Muscle of back (tissue), 13 donors: Measurements from ENCODE around the gene TIMM17B. TPM values are rescaled to one million over a fixed set of nuclear protein-coding genes. Genes with fewer than 3 reads are reported as not detected.
A peak's percentile ranks its signal among the peaks of the same experiment; 100 is the strongest.

ENCODE experiments used
- DNase-seq, 3 donors: peaks; one replicate each; pipeline versions ENCODE4 v3.0.0 to v3.0.0-alpha.2; 2013
- long read RNA-seq, 9 donors: transcript quantifications; one replicate each; lab custom pipeline, GENCODE V29; 2026
- polyA plus RNA-seq, 10 donors: library from polyadenylated mRNA; unstranded; fragments of 120-200 nt; gene quantifications; one replicate each; pipeline ENCODE4 v1.2.1, GENCODE V29; 2013; ENCODE audit not compliant: insufficient read length in 10 of 10

TIMM17B gene
- polyA plus RNA-seq, result 10 to 100 TPM; 24.1 to 39.0 (median 30.1) TPM
- long read RNA-seq, donor 1, partial matches to known transcripts, result 67 of 92 reads
- long read RNA-seq, donor 1, other reads (novel, unspliced or antisense), result 25 of 92 reads
- long read RNA-seq, donor 2, partial matches to known transcripts, result 60 of 65 reads
- long read RNA-seq, donor 2, other reads (novel, unspliced or antisense), result 5 of 65 reads
- long read RNA-seq, donor 3, result 0 reads
- long read RNA-seq, donor 4, partial matches to known transcripts, result 44 of 71 reads
- long read RNA-seq, donor 4, other reads (novel, unspliced or antisense), result 26 of 71 reads
- long read RNA-seq, donor 5, partial matches to known transcripts, result 97 of 126 reads
- long read RNA-seq, donor 5, other reads (novel, unspliced or antisense), result 26 of 126 reads
- long read RNA-seq, donor 6, partial matches to known transcripts, result 40 of 40 reads
- long read RNA-seq, donor 6, other reads (novel, unspliced or antisense), result 0 of 40 reads
- long read RNA-seq, donor 7, partial matches to known transcripts, result 18 of 20 reads
- long read RNA-seq, donor 7, other reads (novel, unspliced or antisense), result 0 of 20 reads
- long read RNA-seq, donor 8, partial matches to known transcripts, result 17 of 17 reads
- long read RNA-seq, donor 8, other reads (novel, unspliced or antisense), result 0 of 17 reads
- long read RNA-seq, donor 9, result 0 reads

GRCh38 chrX:48897625-48898306 is at the start of gene TIMM17B, which contains the start of gene PQBP1:
Gene TIMM17B, minus strand, starts transcription at chrX:48897768. Its CDS starts 19 bp downstream, at chrX:48897749.
Gene PQBP1, plus strand, starts transcription at chrX:48897930. Its CDS starts 580 bp downstream, at chrX:48898510.
- peak; percentile 93 to 97 (median 95) for DNase-seq

- peak; percentile 7 to 59 (median 40) for DNase-seq
Measured at GRCh38 chrX:48945517-48946348, 48.2 kb upstream of the TIMM17B start.

- no peak for DNase-seq
Measured at GRCh38 chrX:48942895-48943294, 45.3 kb upstream of the TIMM17B start.

- DNase-seq, result no peak
Measured at GRCh38 chrX:48940404-48940955, 42.9 kb upstream of the TIMM17B start.

- no peak for DNase-seq
Measured at GRCh38 chrX:48939524-48940228, 42.1 kb upstream of the TIMM17B start.

GRCh38 chrX:48938721-48939425 is 41.3 kb upstream of the TIMM17B start:
- DNase-seq, result no peak

DNA sequence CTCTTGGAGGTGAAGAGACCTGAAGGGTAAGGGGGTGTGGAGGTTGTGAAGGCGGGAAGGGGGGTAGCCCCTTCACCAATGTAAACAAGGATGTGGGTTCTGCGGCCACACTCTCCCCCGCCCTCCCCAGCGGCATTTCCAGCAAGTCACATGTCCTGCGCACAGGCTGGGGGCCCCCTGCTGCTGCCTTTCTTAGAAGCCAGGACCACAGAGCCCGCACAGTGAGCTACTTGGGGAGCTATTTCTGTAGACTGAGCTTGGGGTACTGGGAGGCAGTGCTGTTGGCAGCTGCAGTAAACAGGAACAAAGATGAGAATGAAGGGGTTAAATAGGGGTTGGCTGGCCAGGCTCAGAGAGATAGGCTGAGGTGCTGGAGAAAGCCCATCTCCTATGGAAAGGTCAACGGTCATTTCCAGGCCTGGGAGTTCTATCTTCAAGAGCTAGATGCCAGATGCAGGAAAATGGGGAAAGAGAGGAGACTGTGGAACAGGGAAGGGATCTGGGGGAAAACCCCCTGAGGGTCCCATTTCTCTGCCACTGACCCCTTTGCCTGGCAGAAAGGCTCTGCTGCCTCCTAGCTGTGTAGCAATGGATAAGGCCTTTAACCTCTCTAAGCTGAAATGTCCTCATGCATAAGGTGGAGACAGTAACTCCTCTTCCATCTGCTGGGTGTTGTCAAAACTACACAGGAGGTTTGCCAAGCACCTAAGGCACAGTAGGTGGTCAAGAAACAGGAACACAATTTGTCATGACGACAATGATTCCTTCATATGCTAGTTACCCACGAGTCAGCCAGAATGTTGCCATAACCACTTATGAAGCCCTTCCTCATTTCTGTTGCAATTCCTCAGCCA is 39.7 kb upstream of the TIMM17B start:
- DNase-seq, result no peak

- no peak for DNase-seq
Measured at GRCh38 chrX:48936429-48937053, 39.0 kb upstream of the TIMM17B start.

DNA sequence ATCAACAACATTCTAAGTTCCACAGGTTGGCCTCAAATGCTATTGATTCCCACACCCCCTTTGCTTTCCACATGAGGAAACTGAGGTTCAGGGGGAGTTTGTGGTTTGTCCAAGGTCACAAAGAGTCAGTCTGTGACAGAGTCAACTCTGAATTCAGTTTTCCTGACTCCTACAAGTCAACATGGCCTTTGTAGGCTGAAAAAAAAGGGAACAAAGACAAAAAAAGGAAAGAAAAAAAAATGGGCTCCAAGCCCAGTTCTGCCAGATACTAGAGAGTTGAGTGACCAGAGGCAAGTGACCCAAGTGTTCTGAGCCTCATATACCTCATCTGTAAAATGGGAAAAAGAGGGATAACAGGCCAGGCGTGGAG is 37.7 kb upstream of the TIMM17B start:
- DNase-seq, result no peak

DNA sequence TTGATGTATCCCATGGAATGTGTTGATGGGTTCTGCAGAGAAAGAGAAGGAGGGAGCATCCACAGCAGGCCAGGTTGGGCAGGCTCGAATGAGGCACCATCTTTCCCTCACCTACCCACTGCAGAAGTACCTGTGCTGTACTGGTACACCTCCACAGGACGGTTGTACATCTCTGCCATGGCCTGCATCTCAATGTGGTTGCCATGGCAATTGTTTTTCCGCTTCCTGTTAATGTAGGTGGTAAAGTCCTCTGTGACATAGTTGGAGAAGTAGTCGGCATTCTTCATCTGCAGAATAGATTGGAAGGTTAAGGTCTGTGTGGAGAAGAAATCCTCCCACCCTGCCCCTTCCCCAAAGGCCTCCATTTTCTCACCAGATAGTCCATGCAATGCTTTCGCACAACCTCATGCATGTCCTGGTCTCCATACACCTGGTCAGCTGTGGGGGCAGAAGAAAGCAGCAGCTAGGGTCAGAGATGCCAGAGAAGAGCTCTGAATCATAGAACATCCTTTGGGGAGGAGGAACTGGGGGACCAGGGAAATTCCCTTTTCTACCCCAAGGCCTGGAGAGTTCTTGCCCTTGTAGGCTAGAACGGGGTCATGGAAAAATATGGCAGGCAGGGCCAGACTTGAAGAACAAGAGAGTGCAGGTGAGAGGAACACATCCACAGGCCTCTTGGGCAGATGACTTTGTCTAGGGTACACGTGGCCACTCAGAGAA is 37.2 kb upstream of the TIMM17B start:
- DNase-seq, result no peak

DNA sequence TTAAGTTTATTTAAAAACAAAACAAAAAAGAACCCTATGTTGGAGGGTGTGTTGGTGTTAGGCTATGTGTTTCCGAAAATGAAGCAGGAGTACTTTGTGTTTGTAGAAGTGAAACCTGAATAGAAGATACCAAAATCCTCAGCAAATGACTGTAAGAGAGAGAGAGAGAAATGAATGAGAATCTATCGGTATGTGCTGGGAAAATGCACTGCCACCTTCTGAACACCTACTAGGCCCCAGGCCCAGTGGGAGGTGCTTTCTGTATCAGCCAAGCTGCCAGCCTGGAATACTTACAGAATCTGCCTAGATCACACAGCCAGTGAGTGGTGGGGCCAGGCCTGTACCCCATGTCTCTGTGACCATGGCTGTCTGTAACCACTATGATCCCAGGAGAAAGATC is 36.2 kb upstream of the TIMM17B start:
- DNase-seq, result no peak

DNA sequence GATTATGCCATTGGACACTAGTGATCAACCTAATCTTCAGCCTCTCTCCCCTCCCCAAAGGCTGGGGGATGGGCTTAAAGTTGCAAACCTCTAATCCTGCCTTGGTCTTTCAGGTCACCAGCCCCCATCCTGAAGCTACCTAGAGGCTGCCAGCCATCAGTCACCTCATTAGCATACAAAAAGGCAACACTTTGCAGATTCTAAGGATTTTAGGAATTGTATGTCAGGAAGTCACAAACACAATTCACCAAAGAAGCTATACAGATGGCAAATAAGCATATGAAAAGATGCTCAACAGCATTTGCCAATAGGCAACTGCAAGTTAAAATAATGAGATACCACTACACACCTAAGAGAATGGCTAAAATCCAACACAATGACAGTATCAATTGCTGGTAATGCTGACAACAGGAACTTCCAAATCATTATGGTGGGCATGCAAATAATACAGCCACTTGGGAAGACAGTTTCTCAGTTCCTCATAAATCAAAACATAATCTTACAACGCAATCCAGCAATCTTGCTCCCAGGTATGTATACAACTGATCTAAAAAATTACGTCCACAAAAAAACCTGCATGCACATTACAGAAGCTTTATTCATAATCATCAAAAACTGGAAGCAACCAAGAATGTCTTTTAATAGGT is 30.3 kb upstream of the TIMM17B start:
- no peak for DNase-seq

DNA sequence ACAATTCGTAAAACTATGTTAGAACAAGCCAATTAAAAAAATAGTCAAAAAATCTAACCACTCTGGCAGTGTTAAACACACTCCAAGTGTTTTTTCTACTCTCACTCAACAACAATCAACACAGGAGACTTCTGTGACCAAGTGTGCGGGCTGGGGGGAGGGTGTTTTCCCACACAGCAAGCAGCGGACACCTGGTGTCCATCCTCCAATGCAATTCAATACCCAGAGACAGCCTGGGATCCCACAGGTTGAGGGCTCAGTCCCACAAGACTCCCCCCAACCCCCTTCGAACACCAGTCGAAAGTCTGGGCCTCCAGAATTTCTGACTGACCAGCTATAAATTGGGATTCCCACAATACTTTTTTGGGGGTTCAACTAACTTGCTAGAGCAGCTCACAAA is 29.6 kb upstream of the TIMM17B start:
- DNase-seq, result no peak

DNA sequence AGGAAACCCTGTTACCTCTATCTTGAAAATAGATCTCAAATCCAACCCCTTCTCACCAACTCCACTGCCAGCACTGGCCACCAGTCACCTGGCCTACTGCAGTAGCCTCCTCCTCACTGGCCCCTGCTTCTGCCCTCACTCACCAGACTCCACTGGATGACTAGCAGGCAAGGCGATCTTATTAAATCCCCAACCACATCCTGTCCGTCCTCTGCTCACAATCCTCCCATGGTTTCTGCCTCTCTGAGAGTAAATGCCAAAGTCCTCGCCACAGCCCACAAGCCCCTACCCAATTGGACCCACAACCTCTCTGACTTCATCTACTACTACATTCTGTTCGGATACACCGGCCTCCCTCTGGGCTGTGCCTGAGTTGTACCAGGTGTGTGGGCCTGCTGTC is 26.7 kb upstream of the TIMM17B start:
- DNase-seq, result no peak

DNA sequence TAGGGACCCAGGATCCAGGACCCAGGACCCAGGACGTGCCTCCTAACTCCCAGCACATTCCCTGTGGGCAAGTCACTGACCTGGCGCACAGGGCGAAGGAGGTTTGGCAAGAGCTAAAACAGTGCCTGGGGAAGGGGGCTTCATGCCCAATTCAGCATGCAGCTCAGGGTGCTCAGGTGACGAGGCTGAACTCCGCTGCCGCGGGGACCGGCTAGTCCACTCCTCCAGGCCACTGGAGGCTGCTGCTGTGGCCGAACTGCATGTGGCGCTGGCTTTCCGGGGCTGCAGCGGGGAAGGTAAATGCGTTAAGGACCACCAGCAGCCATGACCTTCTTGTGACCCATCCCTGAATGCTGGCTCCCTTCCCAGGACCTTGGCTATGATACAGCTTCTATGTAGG is 26.2 kb upstream of the TIMM17B start:
- no peak for DNase-seq

- no peak for DNase-seq
Measured at GRCh38 chrX:48920718-48921104, 23.1 kb upstream of the TIMM17B start.
